HCT116 (cell line): ENCODE measurements around the gene BBS9. TPM values are rescaled to one million over a fixed set of nuclear protein-coding genes. Genes with fewer than 3 reads are reported as not detected.

Experiments
- ATAC-seq: fragments of 200-7000 bp; cut with Tn5 transposase; 2 replicates; pipeline ENCODE4 v1.9.1; 2020; ENCODE audit warnings: mild to moderate bottlenecking, moderate library complexity
- BruUV-seq: library from RNA; stranded (reverse); fragments of 400-500 nt; replicated peaks from 2 replicates; lab custom pipeline; 2021; lab: Mats Ljungman, UMichigan
- CTCF ChIA-PET: fragments of 300-600 bp; sonication (Branson Sonifier 250); formaldehyde crosslinking; loops from one replicate; lab custom pipeline; 2021; ENCODE audit warnings: antibody characterized with exemption; lab: Charles Lee
- POLR2A ChIA-PET: fragments of 300-600, 350-600 bp; sonication (Branson Sonifier 250); formaldehyde crosslinking; loops from one replicate; lab custom pipeline; 2021; ENCODE audit warnings: antibody characterized with exemption; lab: Charles Lee
- RAD21 ChIA-PET, 2 experiments: fragments of 300-600 bp; sonication (Branson Sonifier 250); formaldehyde crosslinking; loops; one replicate each; lab custom pipeline; 2023; ENCODE audit warnings: low total read pairs in 2 of 2; ENCODE audit not compliant: uncharacterized antibody in 2 of 2, unreplicated experiment in 2 of 2, low non-redundant PET in 1 of 2; lab: Charles Lee
- DNase-seq: peaks from one replicate; pipeline ENCODE4 v3.0.0-alpha.2; 2010; ENCODE audit warnings: low read depth, low spot score
- H2AFZ ChIP-seq: fragments of 200-600 bp; shearing (Covaris generic), sonication (generic); 2 replicates; pipeline ENCODE4 v1.6.1; 2017; ENCODE audit warnings: low read depth, mixed run types, mixed read lengths, antibody characterized with exemption, low read length; ENCODE audit not compliant: poor library complexity, severe bottlenecking
- H3K27ac ChIP-seq: 2 replicates; pipeline ENCODE4 v1.5.1; 2012; ENCODE audit warnings: low read depth, low read length
- H3K27me3 ChIP-seq: fragments of 200-600 bp; sonication (generic); 2 replicates; pipeline ENCODE4 v1.6.1; 2016; ENCODE audit warnings: mixed run types, low read length, mixed read lengths; ENCODE audit not compliant: insufficient read depth
- H3K36me3 ChIP-seq, 2 experiments: fragments of 200-500 bp in 1 of 2; fragments of 200-600 bp in 1 of 2; sonication (Bioruptor generic) in 1 of 2; sonication (generic) in 1 of 2; 2 replicates each; pipeline versions ENCODE4 v1.5.1 to v1.6.1; 2014 to 2016; ENCODE audit warnings: low read length in 2 of 2, inconsistent platforms in 1 of 2, mixed read lengths in 1 of 2, mixed run types in 1 of 2; ENCODE audit not compliant: insufficient read depth in 2 of 2, control insufficient read depth in 1 of 2
- H3K4me1 ChIP-seq, 2 experiments: fragments of 200-600 bp in 1 of 2; sonication (generic) in 1 of 2; 2 replicates each; pipeline versions ENCODE4 v1.5.1 to v1.6.1; 2012 to 2017; ENCODE audit warnings: low read length in 2 of 2, inconsistent platforms in 1 of 2, mild to moderate bottlenecking in 1 of 2, mixed read lengths in 1 of 2, mixed run types in 1 of 2, moderate library complexity in 1 of 2; ENCODE audit not compliant: insufficient read depth in 2 of 2, control insufficient read depth in 1 of 2
- H3K4me2 ChIP-seq: fragments of 200-600 bp; sonication (generic); 2 replicates; pipeline ENCODE4 v1.6.1; 2017; ENCODE audit warnings: mixed run types, low read length, mixed read lengths
- H3K4me3 ChIP-seq, 2 experiments: fragments of 200-600 bp in 1 of 2; sonication (generic) in 1 of 2; replicated peaks in 1 of 2; 2 replicates each; pipeline ENCODE4 v1.5.1; 2011 to 2016; ENCODE audit warnings: low read length in 2 of 2, control low read depth in 1 of 2, low read depth in 1 of 2, mild to moderate bottlenecking in 1 of 2, mixed read lengths in 1 of 2, mixed run types in 1 of 2
- H3K79me2 ChIP-seq: fragments of 200-600 bp; sonication (generic); 2 replicates; pipeline ENCODE4 v1.6.1; 2017; ENCODE audit warnings: mild to moderate bottlenecking, mixed run types, low read length, moderate library complexity, mixed read lengths; ENCODE audit not compliant: insufficient read depth
- H3K9ac ChIP-seq: fragments of 200-600 bp; sonication (generic); 2 replicates; pipeline ENCODE4 v1.6.1; 2016; ENCODE audit warnings: low read length, mixed read lengths
- H3K9me2 ChIP-seq: fragments of 200-600 bp; sonication (generic), shearing (Covaris generic); 2 replicates; pipeline ENCODE4 v1.6.1; 2017; ENCODE audit warnings: mixed run types, mild to moderate bottlenecking, moderate library complexity; ENCODE audit not compliant: insufficient read depth
- H3K9me3 ChIP-seq, 2 experiments: fragments of 200-500 bp in 1 of 2; fragments of 200-600 bp in 1 of 2; sonication (Bioruptor generic) in 1 of 2; sonication (generic) in 1 of 2; 2 replicates each; pipeline ENCODE4 v1.6.1; 2014 to 2017; ENCODE audit warnings: low read length in 2 of 2, mixed read lengths in 2 of 2, inconsistent platforms in 1 of 2, low read depth in 1 of 2, mild to moderate bottlenecking in 1 of 2, mixed run types in 1 of 2, moderate library complexity in 1 of 2; ENCODE audit not compliant: control insufficient read depth in 1 of 2, insufficient read depth in 1 of 2
- H4K20me1 ChIP-seq: fragments of 200-600 bp; sonication (generic), shearing (Covaris generic); 2 replicates; pipeline ENCODE4 v1.6.1; 2017; ENCODE audit warnings: mixed run types, mild to moderate bottlenecking, moderate library complexity; ENCODE audit not compliant: insufficient read depth
- ATF3 ChIP-seq: IDR thresholded peaks from 2 replicates; pipeline ENCODE4 v1.6.1; 2012
- CBX3 ChIP-seq: IDR thresholded peaks from 2 replicates; pipeline ENCODE4 v1.6.1; 2012; ENCODE audit warnings: low read depth
- EZH2 ChIP-seq: fragments of 200-600 bp; sonication (generic); IDR thresholded peaks from 2 replicates; pipeline ENCODE4 v1.6.1; 2017; ENCODE audit warnings: antibody characterized with exemption, mixed run types
- EZH2phosphoT487 ChIP-seq: fragments of 200-600 bp; IDR thresholded peaks from 2 replicates; pipeline ENCODE4 v1.6.1; 2018; ENCODE audit warnings: antibody characterized with exemption, borderline replicate concordance
- JUND ChIP-seq: IDR thresholded peaks from 2 replicates; pipeline ENCODE4 v1.6.1; 2012
- POLR2A ChIP-seq: IDR thresholded peaks from 2 replicates; pipeline ENCODE4 v1.7.0; 2011; ENCODE audit warnings: borderline replicate concordance; ENCODE audit not compliant: insufficient read depth, insufficient read length; ENCODE audit errors: extremely low read depth
- SIN3A ChIP-seq: IDR thresholded peaks from 2 replicates; pipeline ENCODE4 v1.6.1; 2012; ENCODE audit warnings: low read depth
- SP1 ChIP-seq: IDR thresholded peaks from 2 replicates; pipeline ENCODE4 v1.6.1; 2012; ENCODE audit warnings: low read depth
- SRF ChIP-seq: IDR thresholded peaks from 2 replicates; pipeline ENCODE4 v1.6.1; 2012; ENCODE audit warnings: low read depth
- ZFX ChIP-seq: fragments of 450-650 bp; IDR thresholded peaks from 2 replicates; pipeline ENCODE4 v1.6.1; 2017
- ZNF274 ChIP-seq: fragments of 200-500 bp; sonication (Bioruptor generic); IDR thresholded peaks from 2 replicates; pipeline ENCODE4 v1.6.1; 2014; ENCODE audit warnings: mild to moderate bottlenecking, low read depth, low read length, inconsistent platforms
- intact Hi-C: fragments of 100-400 bp; cut with micrococcal nuclease; formaldehyde crosslinking; loops from 2 replicates; pipeline ENCODE4 v1.10.0; 2022
- total RNA-seq: library from RNA; stranded (reverse); gene quantifications from one replicate; pipeline ENCODE4 v1.2.1, GENCODE V29; 2021; ENCODE audit not compliant: unreplicated experiment
- TF ChIP-seq, protein P1 (sequence below), 3 experiments: fragments of 200-600 bp in 1 of 3; sonication (generic) in 1 of 3; IDR thresholded peaks in 2 of 3; conservative IDR thresholded peaks in 1 of 3; 2 replicates each; pipeline ENCODE4 v1.5.1; 2012 to 2017; ENCODE audit warnings: low read depth in 2 of 3, low read length in 2 of 3, antibody characterized with exemption in 1 of 3, borderline replicate concordance in 1 of 3, control low read depth in 1 of 3, mild to moderate bottlenecking in 1 of 3, mixed read lengths in 1 of 3, mixed run types in 1 of 3, moderate library complexity in 1 of 3; ENCODE audit not compliant: insufficient read depth in 1 of 3

The BBS9 gene
- total RNA-seq, 1 experiment from 2014 or later, result 7.1 TPM

GRCh38 chr7:33494474-33494873 is 365.1 kb downstream of the BBS9 start:
- no peaks in the 10 kb centered on the region for H3K36me3 ChIP-seq
- H3K9ac ChIP-seq, result no peak overlapping the region
- H3K9me3 ChIP-seq, result no peaks in the 10 kb centered on the region
- H3K9me2 ChIP-seq, result no peaks in the 10 kb centered on the region
- H3K4me3 ChIP-seq, result no peak overlapping the region
- POLR2A ChIA-PET, result no interaction called here
- no peak for ATAC-seq
- no peak for DNase-seq
- no peaks in the 10 kb centered on the region for H4K20me1 ChIP-seq
- intact Hi-C loops, result no loop called here
- no peak overlapping the region for H2AFZ ChIP-seq
- no TSS peak for BruUV-seq
- H3K27ac ChIP-seq, result no peak overlapping the region
- no peaks in the 10 kb centered on the region for H3K4me1 ChIP-seq
- H3K79me2 ChIP-seq, result no peaks in the 10 kb centered on the region
- H3K27me3 ChIP-seq, result no peaks in the 10 kb centered on the region
- RAD21 ChIA-PET, result no interaction called here
- H3K4me2 ChIP-seq, result no peak overlapping the region
- CTCF ChIA-PET, result no interaction called here
- TF ChIP-seq SRF, result no peak
- TF ChIP-seq ZFX, result no peak
- no peak for TF ChIP-seq JUND
- TF ChIP-seq ZNF274, result no peak
- no peak for TF ChIP-seq ATF3
- no peak for TF ChIP-seq CBX3
- TF ChIP-seq EZH2, result no peak
- TF ChIP-seq POLR2A, result no peak
- no peak for TF ChIP-seq EZH2phosphoT487
- TF ChIP-seq SIN3A, result no peak
- no peak for TF ChIP-seq SP1
- TF ChIP-seq, protein P1, sequence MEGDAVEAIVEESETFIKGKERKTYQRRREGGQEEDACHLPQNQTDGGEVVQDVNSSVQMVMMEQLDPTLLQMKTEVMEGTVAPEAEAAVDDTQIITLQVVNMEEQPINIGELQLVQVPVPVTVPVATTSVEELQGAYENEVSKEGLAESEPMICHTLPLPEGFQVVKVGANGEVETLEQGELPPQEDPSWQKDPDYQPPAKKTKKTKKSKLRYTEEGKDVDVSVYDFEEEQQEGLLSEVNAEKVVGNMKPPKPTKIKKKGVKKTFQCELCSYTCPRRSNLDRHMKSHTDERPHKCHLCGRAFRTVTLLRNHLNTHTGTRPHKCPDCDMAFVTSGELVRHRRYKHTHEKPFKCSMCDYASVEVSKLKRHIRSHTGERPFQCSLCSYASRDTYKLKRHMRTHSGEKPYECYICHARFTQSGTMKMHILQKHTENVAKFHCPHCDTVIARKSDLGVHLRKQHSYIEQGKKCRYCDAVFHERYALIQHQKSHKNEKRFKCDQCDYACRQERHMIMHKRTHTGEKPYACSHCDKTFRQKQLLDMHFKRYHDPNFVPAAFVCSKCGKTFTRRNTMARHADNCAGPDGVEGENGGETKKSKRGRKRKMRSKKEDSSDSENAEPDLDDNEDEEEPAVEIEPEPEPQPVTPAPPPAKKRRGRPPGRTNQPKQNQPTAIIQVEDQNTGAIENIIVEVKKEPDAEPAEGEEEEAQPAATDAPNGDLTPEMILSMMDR (IDR thresholded peaks at IDR 0.05 in 2 of 3, conservative IDR thresholded peaks at IDR 0.05 in 1 of 3; ENCODE audit: borderline replicate concordance in 1 of 3, insufficient read depth in 1 of 3, low read depth in 2 of 3, low read length in 2 of 3), result no peak
- TF ChIP-seq, all 23 proteins: peak for 0
